ENCODE measurements around the gene CORO7. TPM values are rescaled to one million over a fixed set of nuclear protein-coding genes. Genes with fewer than 3 reads are reported as not detected.
A peak's percentile ranks its signal among the peaks of the same experiment; 100 is the strongest.

CORO7 gene
- polyA plus RNA-seq, 5 donors, result 13.9 to 26.1 (median 18.5) TPM

GRCh38 chr16:4309102-4309832, 107.1 kb downstream of the CORO7 start:
- no peak for DNase-seq

- DNase-seq, result peak; percentile 95
Measured at GRCh38 chr16:4307215-4308037, 109.0 kb downstream of the CORO7 start.

GRCh38 chr16:4306470-4307214, 109.8 kb downstream of the CORO7 start:
- DNase-seq, result no peak

Other genes starting within 250 kb of the CORO7 start
- 10 to 100 TPM in 1 of 5 donors, 1 to 10 TPM in 4; 4.4 to 25.9 (median 5.7) TPM for gene SRL, start 174.5 kb downstream of the CORO7 start, polyA plus RNA-seq (ENCODE audit: insufficient read depth in 1 of 5, insufficient read length in 5 of 5, low replicate concordance in 1 of 5)
- 10 to 100 TPM; 15.4 to 26.4 (median 19.5) TPM for gene TFAP4, start 143.6 kb downstream of the CORO7 start, polyA plus RNA-seq (ENCODE audit: insufficient read depth in 1 of 5, insufficient read length in 5 of 5, low replicate concordance in 1 of 5)
- 10 to 100 TPM; 13.7 to 35.3 (median 22.8) TPM for gene GLIS2, start 100.5 kb downstream of the CORO7 start, polyA plus RNA-seq (ENCODE audit: insufficient read depth in 1 of 5, insufficient read length in 5 of 5, low replicate concordance in 1 of 5)
- gene PAM16, start 65.3 kb downstream of the CORO7 start, polyA plus RNA-seq (ENCODE audit: insufficient read depth in 1 of 5, insufficient read length in 5 of 5, low replicate concordance in 1 of 5), result 10 to 100 TPM; 15.0 to 36.9 (median 26.0) TPM
- 10 to 100 TPM; 10.3 to 24.3 (median 17.1) TPM for gene VASN, start 44.7 kb downstream of the CORO7 start, polyA plus RNA-seq (ENCODE audit: insufficient read depth in 1 of 5, insufficient read length in 5 of 5, low replicate concordance in 1 of 5)
- 10 to 100 TPM; 30.6 to 39.5 (median 36.1) TPM for gene DNAJA3, start 9.3 kb upstream of the CORO7 start, polyA plus RNA-seq (ENCODE audit: insufficient read depth in 1 of 5, insufficient read length in 5 of 5, low replicate concordance in 1 of 5)
- 10 to 100 TPM; 32.9 to 51.1 (median 42.7) TPM for gene NMRAL1, start 58.0 kb upstream of the CORO7 start, polyA plus RNA-seq (ENCODE audit: insufficient read depth in 1 of 5, insufficient read length in 5 of 5, low replicate concordance in 1 of 5)
- gene HMOX2, start 59.8 kb upstream of the CORO7 start, polyA plus RNA-seq (ENCODE audit: insufficient read depth in 1 of 5, insufficient read length in 5 of 5, low replicate concordance in 1 of 5), result 10 to 100 TPM; 38.7 to 57.1 (median 39.5) TPM
- 10 to 100 TPM; 17.1 to 29.3 (median 19.1) TPM for gene CDIP1, start 122.2 kb upstream of the CORO7 start, polyA plus RNA-seq (ENCODE audit: insufficient read depth in 1 of 5, insufficient read length in 5 of 5, low replicate concordance in 1 of 5)
- gene C16orf96, start 139.7 kb upstream of the CORO7 start, polyA plus RNA-seq (ENCODE audit: insufficient read depth in 1 of 5, insufficient read length in 5 of 5, low replicate concordance in 1 of 5), result under 1 TPM; 0.27 to 0.54 (median 0.33) TPM
- 10 to 100 TPM; 10.2 to 34.0 (median 18.5) TPM for gene UBALD1, start 198.3 kb upstream of the CORO7 start, polyA plus RNA-seq (ENCODE audit: insufficient read depth in 1 of 5, insufficient read length in 5 of 5, low replicate concordance in 1 of 5)
- 10 to 100 TPM; 38.2 to 87.7 (median 58.2) TPM for gene MGRN1, start 208.2 kb upstream of the CORO7 start, polyA plus RNA-seq (ENCODE audit: insufficient read depth in 1 of 5, insufficient read length in 5 of 5, low replicate concordance in 1 of 5)

Measured in right lung (tissue), 5 donors.